Activated CD4-positive, alpha-beta T cell treated with anti-CD3 and anti-CD28 coated beads, Interleukin-2, amount 50 U/mL, for 4 hours (primary cell): ENCODE measurements around the gene TMLHE.
"Not testable (repeated sequence)": the region's sequence is repeated elsewhere in the genome, so short reads cannot be mapped to it uniquely, and the experiment has no call there.

Experiments
- DNase-seq, 2 experiments: peaks; one replicate each; pipeline ENCODE4 v3.0.0-alpha.2; 2020

TMLHE gene

DNA sequence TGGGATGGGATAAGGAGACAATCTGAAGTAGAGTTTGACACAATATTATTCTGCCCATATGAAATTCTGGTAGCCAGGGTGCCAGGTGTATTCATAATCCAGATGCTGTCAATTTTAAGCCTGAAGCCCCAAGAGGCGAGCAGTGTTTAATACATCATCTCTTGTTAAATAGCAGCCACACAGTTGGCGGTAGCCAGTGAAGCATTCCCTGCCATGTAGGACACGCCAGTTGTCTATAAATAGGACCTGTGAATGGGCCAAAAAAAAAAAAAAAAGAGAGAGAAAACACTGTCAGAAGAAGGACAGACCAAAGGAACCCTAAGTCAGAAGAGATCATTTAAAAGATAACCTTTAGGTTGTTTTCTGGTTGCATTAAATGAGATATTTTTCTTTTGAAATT is 121.3 kb downstream of the TMLHE start:
- not testable (repeated sequence) for DNase-seq

DNA sequence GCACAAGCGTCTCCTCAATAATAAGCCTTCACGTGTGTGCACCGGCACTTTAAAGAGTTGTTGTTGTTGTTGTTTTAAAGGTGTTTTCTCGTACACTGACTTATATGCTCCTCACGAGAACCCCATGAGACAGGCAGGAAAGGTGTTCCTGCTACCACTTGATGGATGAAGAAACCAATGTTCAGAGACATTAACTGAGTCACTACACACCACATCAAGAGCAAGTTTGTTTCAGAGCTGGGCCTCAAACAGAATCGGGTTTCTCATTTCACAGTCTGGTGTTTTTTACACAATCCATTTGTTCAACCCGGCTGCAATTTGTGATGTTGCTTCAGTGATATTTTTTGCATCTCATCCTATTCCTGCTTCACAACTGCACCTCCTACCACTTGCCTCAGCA is 135.6 kb downstream of the TMLHE start:
- not testable (repeated sequence) for DNase-seq

DNA sequence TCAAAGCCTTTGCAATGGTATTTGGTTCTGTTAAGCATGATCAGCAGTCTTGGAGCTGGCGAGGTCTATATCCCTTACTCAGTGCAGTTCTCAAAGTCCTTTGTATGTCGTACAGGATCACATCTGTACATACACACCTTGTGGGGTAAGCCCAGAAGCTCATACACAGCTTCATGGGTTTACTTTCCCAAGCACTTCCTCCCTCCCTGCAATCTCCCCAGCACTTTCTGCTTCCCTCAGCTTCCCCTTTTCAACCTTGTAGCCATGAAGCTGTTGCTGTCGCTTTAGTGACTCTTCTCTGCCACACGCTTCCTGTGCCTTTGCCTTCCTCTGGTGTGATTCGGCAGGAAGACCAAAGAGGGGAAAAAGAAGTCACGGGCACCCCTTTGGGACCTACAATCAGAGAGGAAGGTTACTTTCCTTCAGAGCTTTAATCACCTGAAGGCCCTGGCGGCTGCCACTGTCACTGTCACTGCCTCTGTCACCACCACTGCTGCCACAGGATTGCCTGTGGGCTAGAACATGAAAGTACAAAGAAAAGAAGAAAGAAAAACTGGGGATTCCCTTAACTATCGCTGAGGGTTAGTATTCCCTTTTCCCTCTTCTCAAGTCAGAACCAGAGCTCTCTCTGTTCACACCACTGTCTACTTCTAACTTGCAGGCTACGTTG is 146.3 kb downstream of the TMLHE start:
- DNase-seq, result not testable (repeated sequence)

DNA sequence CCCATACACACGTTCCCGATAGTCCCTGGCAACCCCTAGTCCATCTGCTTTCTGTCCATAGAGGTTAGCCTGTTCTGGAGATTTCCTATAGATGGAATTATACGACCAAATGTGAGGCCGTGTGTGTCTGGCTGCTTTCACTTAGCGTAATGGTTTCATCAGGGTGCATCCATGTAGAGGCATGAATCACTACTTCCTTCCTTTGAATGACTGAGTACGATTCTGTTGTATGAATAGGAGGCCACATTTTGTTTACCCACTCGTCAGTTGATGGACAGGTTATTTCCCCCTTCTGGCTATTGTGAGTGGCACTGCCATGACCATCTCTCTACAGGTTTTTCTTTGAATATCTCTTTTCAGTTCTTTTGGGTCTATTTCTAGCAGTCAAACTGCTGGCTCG is 152.3 kb downstream of the TMLHE start:
- DNase-seq, result not testable (repeated sequence)

DNA sequence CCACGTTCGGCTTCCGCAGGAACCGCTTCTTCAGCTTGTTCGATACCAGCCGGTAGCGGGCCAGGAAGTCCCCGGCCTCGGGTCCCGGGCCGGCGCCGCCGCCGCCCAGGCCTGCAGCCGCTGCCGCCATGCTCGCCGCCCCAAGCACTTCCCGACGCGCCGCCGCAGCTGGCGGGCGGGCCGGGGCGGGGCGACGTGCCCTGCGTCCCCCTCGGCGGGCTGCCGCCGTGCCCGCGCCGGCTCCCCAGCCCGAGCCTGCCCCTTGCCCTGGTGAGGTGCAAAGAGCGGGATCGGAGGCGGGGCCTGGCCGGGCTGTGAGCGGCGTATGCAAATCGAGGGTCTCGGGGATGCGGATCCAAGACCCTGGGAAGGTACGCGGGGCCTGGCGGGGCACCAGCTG is 154.3 kb downstream of the TMLHE start, which contains the start of gene F8A3:
Gene F8A3 (minus strand): TSS at position 150 of the 400 bp plus-strand sequence. CDS start 20 bp downstream, at position 130.
- DNase-seq, result not testable (repeated sequence)

DNA sequence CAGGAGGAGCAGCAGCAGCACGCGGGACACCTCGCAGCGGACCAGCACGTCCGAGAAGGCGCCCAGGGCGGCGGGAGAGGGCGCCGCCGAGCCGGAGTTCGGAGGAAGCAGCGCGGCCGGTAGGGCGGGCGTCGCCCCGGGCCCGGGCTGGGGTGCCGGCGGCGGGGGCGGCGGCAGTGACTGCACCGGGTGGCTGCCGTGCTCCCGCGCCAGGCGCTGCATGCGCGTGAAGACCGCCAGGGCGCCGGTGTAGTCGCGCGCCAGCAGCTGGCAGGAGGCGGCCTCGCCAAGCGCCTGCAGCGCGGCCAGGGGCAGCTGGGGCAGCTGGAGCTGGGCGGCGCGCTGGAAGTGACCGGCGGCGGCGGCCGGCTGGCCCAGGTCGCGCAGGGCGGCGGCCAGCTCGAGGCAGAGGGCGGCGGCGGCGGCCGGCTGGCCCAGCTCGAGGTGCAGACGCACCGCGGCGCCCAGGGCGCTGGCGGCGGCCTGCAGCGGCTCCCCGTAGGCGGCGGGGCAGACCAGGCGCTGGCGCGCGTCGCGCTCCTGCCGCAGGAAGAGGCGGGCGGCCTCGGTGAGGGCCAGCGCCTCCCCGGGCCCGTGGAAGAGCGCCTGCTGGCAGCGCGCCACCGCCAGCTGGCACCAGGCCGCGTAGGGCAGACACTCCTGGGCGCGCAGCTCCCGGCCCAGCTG is 154.8 kb downstream of the TMLHE start:
- DNase-seq, result not testable (repeated sequence)

DNA sequence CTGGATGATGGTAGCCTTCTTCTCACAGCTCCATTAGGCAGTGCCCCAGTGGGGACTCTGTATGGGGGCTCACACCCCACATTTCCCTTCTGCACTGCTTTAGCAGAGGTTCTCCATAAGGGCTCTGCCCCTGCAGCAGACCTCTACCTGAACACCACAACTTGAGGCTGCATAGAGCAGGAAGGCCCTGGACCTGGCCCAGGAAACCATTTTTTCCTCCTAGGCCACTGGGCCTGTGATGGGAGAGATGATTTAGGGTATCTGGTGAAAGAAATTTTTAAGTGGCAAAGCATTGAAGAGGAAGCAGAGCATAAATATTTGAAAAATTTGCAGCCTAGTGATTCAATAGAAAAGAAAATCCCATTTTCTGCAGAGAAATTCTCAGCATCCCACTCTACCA is 171.7 kb downstream of the TMLHE start:
- no peak for DNase-seq
